ENCODE results near the gene SND1. TPM values are rescaled to one million over a fixed set of nuclear protein-coding genes. Genes with fewer than 3 reads are reported as not detected.

The SND1 gene
- total RNA-seq, 4 donors from 2014 or later, result 55.5 to 305 (median 80.1) TPM

DNA sequence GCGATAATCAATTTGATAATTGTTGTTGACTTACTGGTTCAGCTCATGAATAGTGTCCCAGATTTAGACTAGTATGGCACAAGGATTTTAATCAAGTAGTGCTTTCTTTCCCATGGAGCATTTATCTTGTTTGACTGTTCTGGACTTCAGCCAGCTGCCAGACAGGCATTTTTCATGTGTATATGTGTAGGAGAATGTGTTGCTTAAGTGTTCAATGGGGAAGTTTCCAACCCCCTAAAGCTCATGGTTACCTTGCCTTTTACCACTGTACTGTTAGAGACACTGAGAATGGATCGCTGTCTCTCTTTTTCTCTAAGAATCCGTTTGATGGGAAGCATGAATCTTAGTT lies 275.3 kb downstream of the SND1 start:
- Histone ChIP-seq H3K27me3 (no peaks in the 10 kb centered on the region), H3K36me3 (peaks cover 0 to 12% (median 0%) of the 10 kb centered on the region in 3 donors), H3K9me3 (no peaks in the 10 kb centered on the region), H3K27ac (no peak overlapping the region), H3K4me1 (peaks cover 0 to 9% (median 2%) of the 10 kb centered on the region in 4 donors), H3K4me3 (no peak overlapping the region)
- DNase-seq, result no peak
- TF ChIP-seq POLR2A (IDR thresholded peaks at IDR 0.05), result no peak
- TF ChIP-seq CTCF (IDR thresholded peaks at IDR 0.05), result no peak

- TF ChIP-seq POLR2A (IDR thresholded peaks at IDR 0.05) (no peak), CTCF (IDR thresholded peaks at IDR 0.05) (no peak)
- Histone ChIP-seq H3K9me3 (no peaks in the 10 kb centered on the region), H3K4me3 (no peak overlapping the region), H3K27ac (no peak overlapping the region), H3K4me1 (peaks cover 0 to 9% (median 2%) of the 10 kb centered on the region in 4 donors), H3K27me3 (no peaks in the 10 kb centered on the region), H3K36me3 (peaks cover 0 to 12% (median 0%) of the 10 kb centered on the region in 3 donors)
- DNase-seq, result no peak
These were observed 276.2 kb downstream of the SND1 start for GRCh38 chr7:127928222-127928621.

GRCh38 chr7:127928852-127929251 lies 276.9 kb downstream of the SND1 start:
- TF ChIP-seq POLR2A (IDR thresholded peaks at IDR 0.05) (no peak), CTCF (IDR thresholded peaks at IDR 0.05) (no peak)
- Histone ChIP-seq H3K27ac (peak overlapping the region in 1 of 4 donors; percentile 12), H3K4me1 (peaks cover 0 to 9% (median 2%) of the 10 kb centered on the region in 4 donors), H3K9me3 (no peaks in the 10 kb centered on the region), H3K36me3 (peaks cover 0 to 12% (median 0%) of the 10 kb centered on the region in 3 donors), H3K4me3 (peak overlapping the region in 1 of 4 donors; percentile 25), H3K27me3 (no peaks in the 10 kb centered on the region)
- DNase-seq, result no peak

GRCh38 chr7:127930341-127931328 lies 278.6 kb downstream of the SND1 start:
- peaks cover 0 to 9% (median 2%) of the 10 kb centered on the region in 4 donors for H3K4me1 ChIP-seq
- H3K9me3 ChIP-seq, result no peaks in the 10 kb centered on the region
- peak overlapping the region in 1 of 4 donors; percentile 12 for H3K27ac ChIP-seq
- H3K36me3 ChIP-seq, result peaks cover 0 to 12% (median 0%) of the 10 kb centered on the region in 3 donors
- TF ChIP-seq CTCF (IDR thresholded peaks at IDR 0.05) (no peak), POLR2A (IDR thresholded peaks at IDR 0.05) (no peak)
- peak in 2 of 3 donors; percentile 56 to 58 for DNase-seq
- H3K4me3 ChIP-seq, result no peak overlapping the region
- no peaks in the 10 kb centered on the region for H3K27me3 ChIP-seq

DNA sequence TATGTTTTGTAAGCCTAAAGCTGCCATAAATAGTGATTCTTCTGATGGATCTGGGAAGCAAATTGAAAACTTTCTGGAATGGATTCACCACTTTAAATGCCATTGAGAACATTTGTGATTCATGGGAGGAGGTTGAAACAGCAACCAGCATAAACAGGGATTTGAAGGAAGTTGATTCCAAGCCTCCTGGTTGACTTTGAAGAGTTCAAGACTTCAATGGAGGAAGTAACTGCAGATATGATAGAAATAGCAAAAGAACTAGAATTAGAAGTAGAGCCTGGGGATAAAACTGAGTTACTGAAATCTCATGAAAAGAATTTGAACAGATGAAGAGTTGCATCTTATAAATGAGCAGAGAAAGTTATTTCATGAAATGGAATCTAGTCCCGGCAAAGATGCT lies 280.1 kb downstream of the SND1 start:
- H3K4me3 ChIP-seq, result no peak overlapping the region
- TF ChIP-seq POLR2A (IDR thresholded peaks at IDR 0.05) (no peak), CTCF (IDR thresholded peaks at IDR 0.05) (no peak)
- H3K27ac ChIP-seq, result no peak overlapping the region
- H3K9me3 ChIP-seq, result no peaks in the 10 kb centered on the region
- DNase-seq, result no peak
- H3K36me3 ChIP-seq, result peaks cover 0 to 12% (median 0%) of the 10 kb centered on the region in 3 donors
- H3K27me3 ChIP-seq, result no peaks in the 10 kb centered on the region
- peaks cover 0 to 5% (median 2%) of the 10 kb centered on the region in 4 donors for H3K4me1 ChIP-seq
